T-cell (primary cell): ENCODE data around the gene BUD31. TPM values are rescaled to one million over a fixed set of nuclear protein-coding genes. Genes with fewer than 3 reads are reported as not detected.

Experiments
- ATAC-seq, 4 experiments: fragments of 200-7000 bp in 3 of 4; fragments of 150-1000 bp in 1 of 4; cut with Tn5 transposase; replicated peaks in 1 of 4; 1 replicate in 3 of 4; 2 replicates in 1 of 4; pipeline ENCODE4 v1.10.0; 2021; ENCODE audit warnings: moderate library complexity in 3 of 4, mild to moderate bottlenecking in 2 of 4, moderate number of reproducible peaks in 1 of 4
- CTCF ChIA-PET, 2 donors: fragments of 300-600 bp; sonication (Branson Sonifier 250); formaldehyde crosslinking; loops; one replicate each; lab custom pipeline; 2022; ENCODE audit warnings: antibody characterized with exemption in 2 of 2; lab: Charles Lee
- POLR2A ChIA-PET, 2 donors: fragments of 300-600 bp; sonication (Branson Sonifier 250); formaldehyde crosslinking; loops; one replicate each; lab custom pipeline; 2022; ENCODE audit warnings: antibody characterized with exemption in 2 of 2; lab: Charles Lee
- DNase-seq, 35 experiments: peaks; one replicate each; pipeline versions ENCODE4 v3.0.0 to v3.0.0-alpha.2; 2013 to 2023
- H3K27ac ChIP-seq: one replicate; pipeline ENCODE4 v1.5.1; 2013; ENCODE audit warnings: low read length
- H3K27me3 ChIP-seq, 2 experiments: replicated peaks in 1 of 2; 1 replicate in 1 of 2; 2 replicates in 1 of 2; pipeline versions ENCODE4 v1.6.1 to v1.7.0; 2013; ENCODE audit warnings: low read length in 1 of 2, mixed read lengths in 1 of 2; ENCODE audit not compliant: control insufficient read depth in 2 of 2, insufficient read depth in 2 of 2; ENCODE audit errors: extremely low read depth in 1 of 2
- H3K36me3 ChIP-seq, 2 donors: 1 replicate in 1 of 2; 2 replicates in 1 of 2; pipeline versions ENCODE4 v1.6.1 to v1.7.0; 2013; ENCODE audit warnings: low read length in 1 of 2; ENCODE audit not compliant: control insufficient read depth in 2 of 2, insufficient read depth in 1 of 2; ENCODE audit errors: extremely low read depth in 1 of 2
- H3K4me1 ChIP-seq, 2 experiments: 1 replicate in 1 of 2; 2 replicates in 1 of 2; pipeline versions ENCODE4 v1.6.1 to v1.7.0; 2013; ENCODE audit warnings: low read length in 2 of 2, mixed read lengths in 1 of 2; ENCODE audit not compliant: insufficient read depth in 2 of 2, control insufficient read depth in 1 of 2; ENCODE audit errors: extremely low read depth in 1 of 2
- H3K4me3 ChIP-seq, 2 donors: 1 replicate in 1 of 2; 2 replicates in 1 of 2; pipeline versions ENCODE4 v1.5.1 to v1.7.0; 2013; ENCODE audit warnings: mild to moderate bottlenecking in 2 of 2, low read length in 1 of 2, moderate library complexity in 1 of 2; ENCODE audit not compliant: control insufficient read depth in 1 of 2; ENCODE audit errors: extremely low read depth in 1 of 2
- H3K9me3 ChIP-seq: 2 replicates; pipeline ENCODE4 v1.7.0; 2013
- H3K27ac Mint-ChIP-seq, 2 donors: one replicate each; pipeline ENCODE4 v1.8.0; 2020 to 2021; ENCODE audit warnings: mild to moderate bottlenecking in 2 of 2, mixed read lengths in 2 of 2
- H3K27me3 Mint-ChIP-seq, 2 donors: one replicate each; pipeline ENCODE4 v1.8.0; 2021 to 2022; ENCODE audit warnings: mixed read lengths in 2 of 2
- H3K36me3 Mint-ChIP-seq: one replicate; pipeline ENCODE4 v1.8.0; 2021; ENCODE audit warnings: mixed read lengths
- H3K4me1 Mint-ChIP-seq, 3 donors: one replicate each; pipeline ENCODE4 v1.8.0; 2020 to 2022; ENCODE audit warnings: mixed read lengths in 3 of 3, mild to moderate bottlenecking in 1 of 3
- H3K4me3 Mint-ChIP-seq, 3 donors: one replicate each; pipeline ENCODE4 v1.8.0; 2020 to 2022; ENCODE audit warnings: mild to moderate bottlenecking in 3 of 3, mixed read lengths in 3 of 3, moderate library complexity in 3 of 3
- H3K9me3 Mint-ChIP-seq, 3 donors: one replicate each; pipeline ENCODE4 v1.8.0; 2020 to 2022; ENCODE audit warnings: mixed read lengths in 3 of 3
- WGBS: methylation state at CpG from one replicate; pipeline ENCODE4 v1.1.5; 2013; ENCODE audit warnings: missing lambda C conversion rate; ENCODE audit not compliant: insufficient coverage; 5-methylcytosine and 5-hydroxymethylcytosine counted together
- total RNA-seq, 35 experiments: library from RNA in 6 of 35; stranded (reverse) in 6 of 35; fragments of 120-200 nt in 1 of 35; gene quantifications; one replicate each; pipeline versions ENCODE4 v1.2.1 to v1.2.4 and lab custom pipeline; 2013 to 2026

Gene BUD31
- total RNA-seq, 5 donors from 2014 or later (not counting 1 experiment from before 2014, with no cell fraction given): 63.2 to 127 (median 82.3) TPM

GRCh38 chr7:99459087-99459486 is 50.3 kb downstream of the BUD31 start:
- WGBS: 86% methylated on average over 5 of the region's 8 CpGs
- no peak overlapping the region for H3K27ac ChIP-seq

GRCh38 chr7:99460651-99461050 is 51.9 kb downstream of the BUD31 start:
- no peaks in the 10 kb centered on the region for H3K27me3 ChIP-seq
- Mint-ChIP-seq H3K27ac (peak overlapping the region in 1 of 2 donors; percentile 48), H3K4me3 (no peak overlapping the region), H3K27me3 (no peaks in the 10 kb centered on the region), H3K4me1 (peaks cover 36 to 49% (median 46%) of the 10 kb centered on the region in 3 donors), H3K9me3 (no peaks in the 10 kb centered on the region), H3K36me3 (peaks cover 28% of the 10 kb centered on the region)
- 100% methylated on average over 4 of the region's 11 CpGs for WGBS
- no peak overlapping the region for H3K4me3 ChIP-seq
- POLR2A ChIA-PET: interaction anchor here in 1 of 2 donors (0.6 kb wide), 1 partner anchor 93 kb away, joined by 8 read pairs; no protein-coding TSS in a partner anchor
- CTCF ChIA-PET: interaction anchor here in 1 of 2 donors (0.6 kb wide), 2 partner anchors 22 to 133 kb away, joined by 3 read pairs; no protein-coding TSS in a partner anchor
- DNase-seq (no peak), ATAC-seq (no peak)
- H3K9me3 ChIP-seq: no peaks in the 10 kb centered on the region
- no peak overlapping the region for H3K27ac ChIP-seq
- peaks cover 7 to 42% of the 10 kb centered on the region in 2 experiments for H3K4me1 ChIP-seq
- peaks cover 11 to 49% of the 10 kb centered on the region in 2 donors for H3K36me3 ChIP-seq

More at GRCh38 chr7:99459087-99459486, 50.3 kb downstream of the BUD31 start:
- Histone ChIP-seq H3K27me3 (no peaks in the 10 kb centered on the region), H3K9me3 (no peaks in the 10 kb centered on the region), H3K4me1 (peaks cover 0 to 27% of the 10 kb centered on the region in 2 experiments), H3K4me3 (no peak overlapping the region), H3K36me3 (peaks cover 21 to 64% of the 10 kb centered on the region in 2 donors)
- Mint-ChIP-seq H3K36me3 (peaks cover 29% of the 10 kb centered on the region), H3K9me3 (no peaks in the 10 kb centered on the region), H3K27me3 (no peaks in the 10 kb centered on the region), H3K27ac (no peak overlapping the region), H3K4me3 (no peak overlapping the region), H3K4me1 (peaks cover 21 to 37% (median 32%) of the 10 kb centered on the region in 3 donors)
- peak in 13 of 35 experiments; percentile 8 to 39 (median 18) for DNase-seq
- POLR2A ChIA-PET: no interaction called here
- CTCF ChIA-PET: interaction anchor here in 1 of 2 donors (0.5 to 0.6 kb wide), 2 partner anchors 46 to 667 kb away, joined by 3 to 4 read pairs; partner anchors contain the start of gene MBLAC1
- peak in 2 of 4 experiments; percentile 41 to 42 for ATAC-seq

DNA sequence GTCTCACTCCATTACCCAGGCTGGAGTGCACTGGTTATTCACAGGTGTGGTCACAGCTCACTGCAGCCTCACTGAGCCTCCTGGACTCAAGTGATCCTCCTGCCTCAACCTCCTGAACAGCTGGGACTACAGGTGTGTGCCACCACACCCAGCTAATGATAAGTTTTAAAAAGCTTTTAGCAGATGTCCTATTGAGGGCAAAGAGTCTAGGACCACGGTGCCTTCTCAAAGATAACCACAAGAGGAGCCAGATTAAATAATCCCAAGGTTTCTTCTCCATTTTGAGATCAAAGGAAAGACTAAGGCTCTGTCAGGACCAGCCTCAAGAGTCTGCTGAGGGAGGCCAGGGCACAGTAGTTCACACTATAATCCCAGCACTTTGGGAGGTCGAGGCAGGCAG is 52.5 kb downstream of the BUD31 start:
- no peaks in the 10 kb centered on the region for H3K27me3 Mint-ChIP-seq
- Histone ChIP-seq H3K9me3 (no peaks in the 10 kb centered on the region), H3K36me3 (peaks cover 11 to 44% of the 10 kb centered on the region in 2 donors), H3K4me3 (no peak overlapping the region), H3K27ac (no peak overlapping the region), H3K4me1 (peaks cover 10 to 46% of the 10 kb centered on the region in 2 experiments), H3K27me3 (no peaks in the 10 kb centered on the region)
- H3K4me1 Mint-ChIP-seq: peaks cover 42 to 52% (median 51%) of the 10 kb centered on the region in 3 donors
- no peak for ATAC-seq
- DNase-seq: no peak
- no peaks in the 10 kb centered on the region for H3K9me3 Mint-ChIP-seq
- ChIA-PET POLR2A (no interaction called here), CTCF (interaction anchor here in 1 of 2 donors (0.6 to 1.0 kb wide), 3 partner anchors 11 to 134 kb away, joined by 3 read pairs; no protein-coding TSS in a partner anchor)
- 95% methylated on average over 2 of the region's 2 CpGs for WGBS
- H3K36me3 Mint-ChIP-seq: peaks cover 28% of the 10 kb centered on the region
- no peak overlapping the region for H3K4me3 Mint-ChIP-seq
- no peak overlapping the region for H3K27ac Mint-ChIP-seq

- Mint-ChIP-seq H3K4me3 (peak overlapping the region; percentile 88 to 95 (median 94)), H3K27ac (peak overlapping the region; percentile 90 to 95), H3K9me3 (no peaks in the 10 kb centered on the region), H3K27me3 (peaks cover 0 to 4% of the 10 kb centered on the region in 2 donors), H3K36me3 (peaks cover 14% of the 10 kb centered on the region), H3K4me1 (peaks cover 36 to 44% (median 39%) of the 10 kb centered on the region in 3 donors)
- Histone ChIP-seq H3K36me3 (peaks cover 6 to 10% of the 10 kb centered on the region in 2 donors), H3K9me3 (no peaks in the 10 kb centered on the region), H3K4me3 (peak overlapping the region; percentile 77 to 95), H3K27me3 (no peaks in the 10 kb centered on the region), H3K27ac (peak overlapping the region; percentile 66), H3K4me1 (peaks cover 10 to 50% of the 10 kb centered on the region in 2 experiments)
- POLR2A ChIA-PET: interaction anchor here in 1 of 2 donors (0.8 kb wide), 1 partner anchor 59 kb away, joined by 3 read pairs; no protein-coding TSS in a partner anchor
- DNase-seq: no peak
- ATAC-seq: peak in 2 of 4 experiments; percentile 2 to 3
- WGBS: 8% methylated on average over 8 of the region's 9 CpGs
- CTCF ChIA-PET: interaction anchor here in 1 of 2 donors (1.5 kb wide), 1 partner anchor 39 kb away, joined by 5 read pairs; the partner anchor contains the start of gene ZKSCAN5
These were observed 56.6 kb downstream of the BUD31 start for GRCh38 chr7:99465421-99465768.

GRCh38 chr7:99468336-99468918 is 59.7 kb downstream of the BUD31 start:
- H3K9me3 ChIP-seq: no peaks in the 10 kb centered on the region
- H3K4me3 ChIP-seq: no peak overlapping the region
- peaks cover 33 to 46% (median 41%) of the 10 kb centered on the region in 3 donors for H3K4me1 Mint-ChIP-seq
- H3K4me1 ChIP-seq: peaks cover 13 to 39% of the 10 kb centered on the region in 2 experiments
- no peak overlapping the region for H3K27ac Mint-ChIP-seq
- ChIA-PET CTCF (no interaction called here), POLR2A (interaction anchor here in 1 of 2 donors (0.6 kb wide), 1 partner anchor 66 kb away, joined by 3 read pairs; no protein-coding TSS in a partner anchor)
- H3K36me3 ChIP-seq: peaks cover 0 to 5% of the 10 kb centered on the region in 2 donors
- H3K9me3 Mint-ChIP-seq: no peaks in the 10 kb centered on the region
- 93% methylated on average over 18 of the region's 29 CpGs for WGBS
- no peak for ATAC-seq
- peaks cover 5% of the 10 kb centered on the region for H3K36me3 Mint-ChIP-seq
- DNase-seq: no peak
- no peaks in the 10 kb centered on the region for H3K27me3 ChIP-seq
- peaks cover 0 to 4% of the 10 kb centered on the region in 2 donors for H3K27me3 Mint-ChIP-seq
- no peak overlapping the region for H3K27ac ChIP-seq
- H3K4me3 Mint-ChIP-seq: no peak overlapping the region
